Body of pancreas (tissue), 4 donors: ENCODE results near the gene PTPRT.

Experiments used
- POLR2A ChIP-seq, 3 donors: fragments of 450-650 bp; IDR thresholded peaks; one replicate each; pipeline ENCODE4 v1.6.1; 2016; ENCODE audit warnings: antibody characterized with exemption in 3 of 3, mild to moderate bottlenecking in 2 of 3
- TF ChIP-seq, protein P1 (sequence below), 7 experiments: fragments of 450-650 bp in 4 of 7; fragments of 200-600 bp in 3 of 7; sonication (generic) in 3 of 7; IDR thresholded peaks; one replicate each; pipeline ENCODE4 v1.5.1; 2016 to 2019; ENCODE audit warnings: antibody characterized with exemption in 7 of 7

DNA sequence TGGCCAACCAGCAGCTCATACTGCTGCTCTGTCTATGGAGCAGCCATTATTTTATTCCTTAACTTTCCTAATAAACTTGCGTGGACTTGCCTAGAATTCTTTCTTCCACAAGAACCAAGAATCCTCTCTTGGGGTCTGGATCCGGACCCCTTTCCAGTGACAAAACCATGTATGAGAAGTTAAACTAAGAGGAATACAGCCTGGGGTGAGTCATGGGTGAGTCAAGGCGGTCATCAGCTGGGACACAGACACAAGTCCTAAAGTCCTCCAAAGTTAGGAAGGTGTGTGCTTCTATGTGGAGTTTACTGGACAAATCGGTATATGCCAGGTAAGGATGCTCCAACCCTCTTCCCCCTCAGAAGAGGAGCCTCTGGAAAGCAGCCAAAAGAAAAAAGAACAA is 881.5 kb downstream of the PTPRT start:
- TF ChIP-seq POLR2A (IDR thresholded peaks at IDR 0.05), result no peak
- TF ChIP-seq, protein P1, sequence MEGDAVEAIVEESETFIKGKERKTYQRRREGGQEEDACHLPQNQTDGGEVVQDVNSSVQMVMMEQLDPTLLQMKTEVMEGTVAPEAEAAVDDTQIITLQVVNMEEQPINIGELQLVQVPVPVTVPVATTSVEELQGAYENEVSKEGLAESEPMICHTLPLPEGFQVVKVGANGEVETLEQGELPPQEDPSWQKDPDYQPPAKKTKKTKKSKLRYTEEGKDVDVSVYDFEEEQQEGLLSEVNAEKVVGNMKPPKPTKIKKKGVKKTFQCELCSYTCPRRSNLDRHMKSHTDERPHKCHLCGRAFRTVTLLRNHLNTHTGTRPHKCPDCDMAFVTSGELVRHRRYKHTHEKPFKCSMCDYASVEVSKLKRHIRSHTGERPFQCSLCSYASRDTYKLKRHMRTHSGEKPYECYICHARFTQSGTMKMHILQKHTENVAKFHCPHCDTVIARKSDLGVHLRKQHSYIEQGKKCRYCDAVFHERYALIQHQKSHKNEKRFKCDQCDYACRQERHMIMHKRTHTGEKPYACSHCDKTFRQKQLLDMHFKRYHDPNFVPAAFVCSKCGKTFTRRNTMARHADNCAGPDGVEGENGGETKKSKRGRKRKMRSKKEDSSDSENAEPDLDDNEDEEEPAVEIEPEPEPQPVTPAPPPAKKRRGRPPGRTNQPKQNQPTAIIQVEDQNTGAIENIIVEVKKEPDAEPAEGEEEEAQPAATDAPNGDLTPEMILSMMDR (IDR thresholded peaks at IDR 0.05), result no peak
